Upper lobe of left lung (tissue), 6 donors: ENCODE measurements around the gene ANKRD40. TPM values are rescaled to one million over a fixed set of nuclear protein-coding genes. Genes with fewer than 3 reads are reported as not detected.

ENCODE experiments used
- ATAC-seq, 2 donors: fragments of 200-7000 bp; cut with Tn5 transposase; one replicate each; pipeline ENCODE4 v1.9.1; 2022; ENCODE audit warnings: mild to moderate bottlenecking in 2 of 2, moderate library complexity in 2 of 2; ENCODE audit not compliant: low FRiP score in 2 of 2
- DNase-seq, 2 donors: peaks; one replicate each; pipeline ENCODE4 v3.0.0-alpha.2; 2019 to 2020
- H3K27ac ChIP-seq, 4 donors: fragments of 200-600 bp; sonication (generic); one replicate each; pipeline ENCODE4 v1.5.1; 2016 to 2019
- H3K27me3 ChIP-seq, 4 donors: fragments of 200-600 bp; sonication (generic); one replicate each; pipeline ENCODE4 v1.5.1; 2017 to 2019
- H3K36me3 ChIP-seq, 4 donors: fragments of 200-600 bp; sonication (generic); one replicate each; pipeline ENCODE4 v1.5.1; 2016 to 2019
- H3K4me1 ChIP-seq, 4 donors: fragments of 200-600 bp; sonication (generic); one replicate each; pipeline ENCODE4 v1.5.1; 2018 to 2019
- H3K4me3 ChIP-seq, 4 donors: fragments of 200-600 bp; sonication (generic); one replicate each; pipeline ENCODE4 v1.5.1; 2017 to 2019; ENCODE audit warnings: mild to moderate bottlenecking in 2 of 4, moderate library complexity in 1 of 4
- H3K9me3 ChIP-seq, 4 donors: fragments of 200-600 bp; sonication (generic); one replicate each; pipeline ENCODE4 v1.5.1; 2018 to 2019
- CTCF ChIP-seq, 6 experiments: fragments of 450-650 bp in 4 of 6; fragments of 200-600 bp in 2 of 6; sonication (generic) in 2 of 6; IDR thresholded peaks; one replicate each; pipeline ENCODE4 v1.5.1; 2016 to 2019; ENCODE audit warnings: antibody characterized with exemption in 6 of 6
- EP300 ChIP-seq, 4 donors: sonication (generic); formaldehyde crosslinking; IDR thresholded peaks; one replicate each; pipeline ENCODE4 v1.5.1; 2017; ENCODE audit warnings: antibody characterized with exemption in 4 of 4, control low read depth in 2 of 4
- POLR2A ChIP-seq, 4 donors: fragments of 450-650 bp; IDR thresholded peaks; one replicate each; pipeline ENCODE4 v1.5.1; 2016 to 2017; ENCODE audit warnings: antibody characterized with exemption in 4 of 4, mild to moderate bottlenecking in 2 of 4
- POLR2AphosphoS5 ChIP-seq, 2 donors: sonication (generic); formaldehyde crosslinking; IDR thresholded peaks; one replicate each; pipeline ENCODE4 v1.5.1; 2017; ENCODE audit warnings: antibody characterized with exemption in 2 of 2
- WGBS, 2 donors: methylation state at CpG; one replicate each; pipeline ENCODE4 v1.1.5; 2017 to 2018; 5-methylcytosine and 5-hydroxymethylcytosine counted together
- total RNA-seq, 6 donors: library from RNA; depleted of rRNA in 4 of 6; stranded (reverse); fragments of >200 nt in 4 of 6; gene quantifications; one replicate each; pipeline versions ENCODE4 v1.1.0 to v1.2.1, GENCODE V29; 2016 to 2021
- donor health status: DM: no; HTN: no; CAD: no; lungs with moderate emphysema.
- donor health status: DM: no; HTN: yes; CAD: no; lungs with severe emphysema.

Gene ANKRD40
- total RNA-seq, 6 donors from 2014 or later, result 27.9 to 52.9 (median 43.7) TPM

- Histone ChIP-seq H3K36me3 (no peaks in the 10 kb centered on the region), H3K4me3 (no peak overlapping the region), H3K4me1 (peaks cover 3 to 10% (median 5%) of the 10 kb centered on the region in 4 donors), H3K9me3 (no peaks in the 10 kb centered on the region), H3K27me3 (no peaks in the 10 kb centered on the region), H3K27ac (no peak overlapping the region)
- DNase-seq, result no peak
- ATAC-seq, result no peak
- TF ChIP-seq POLR2AphosphoS5 (IDR thresholded peaks at IDR 0.05) (no peak), EP300 (IDR thresholded peaks at IDR 0.05) (no peak)
- WGBS, 2 donors, result 95% methylated on average over 5 of the region's 5 CpGs
Measured at GRCh38 chr17:50680126-50680525, 27.6 kb downstream of the ANKRD40 start.

DNA sequence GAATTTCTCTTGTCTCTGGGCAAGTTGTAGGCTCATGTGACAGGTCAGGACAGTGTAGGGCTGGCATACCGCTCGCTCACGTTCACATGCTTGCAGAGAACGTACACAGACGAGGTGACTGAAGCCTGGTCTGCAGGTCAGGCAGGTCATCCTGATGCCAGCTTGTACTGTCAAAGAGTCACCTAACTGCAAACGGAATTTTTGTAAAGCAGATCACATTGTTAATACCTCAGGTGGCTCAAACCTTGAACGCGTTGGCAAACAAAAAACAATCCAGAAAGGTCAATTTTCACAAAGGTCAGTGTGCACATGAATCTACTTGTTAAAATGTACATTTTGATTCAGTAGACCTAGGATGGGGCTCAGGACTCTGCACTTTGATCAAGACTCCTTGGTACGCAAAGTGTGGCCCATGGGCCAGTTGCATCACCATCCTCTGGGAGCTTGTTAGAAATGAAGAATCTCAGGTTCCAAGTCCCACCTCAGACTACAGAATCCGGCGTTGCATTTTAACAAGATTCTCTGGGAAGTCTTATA lies 28.6 kb downstream of the ANKRD40 start:
- TF ChIP-seq POLR2A (IDR thresholded peaks at IDR 0.05) (no peak), EP300 (IDR thresholded peaks at IDR 0.05) (no peak), CTCF (IDR thresholded peaks at IDR 0.05) (no peak), POLR2AphosphoS5 (IDR thresholded peaks at IDR 0.05) (no peak)
- H3K4me1 ChIP-seq, result peaks cover 3 to 10% (median 5%) of the 10 kb centered on the region in 4 donors
- H3K9me3 ChIP-seq, result no peaks in the 10 kb centered on the region
- no peaks in the 10 kb centered on the region for H3K27me3 ChIP-seq
- no peak for DNase-seq
- no peak for ATAC-seq
- H3K27ac ChIP-seq, result no peak overlapping the region
- H3K36me3 ChIP-seq, result no peaks in the 10 kb centered on the region
- H3K4me3 ChIP-seq, result no peak overlapping the region
- 87 to 92% methylated on average over 11 of the region's 11 CpGs for WGBS, 2 donors

- Histone ChIP-seq H3K27me3 (no peaks in the 10 kb centered on the region), H3K36me3 (no peaks in the 10 kb centered on the region), H3K4me3 (no peak overlapping the region), H3K4me1 (peaks cover 3 to 13% (median 5%) of the 10 kb centered on the region in 4 donors), H3K27ac (no peak overlapping the region), H3K9me3 (no peaks in the 10 kb centered on the region)
- WGBS, 2 donors, result 93% methylated on average over 12 of the region's 12 CpGs
- ATAC-seq (no peak), DNase-seq (no peak)
- TF ChIP-seq POLR2A (IDR thresholded peaks at IDR 0.05), result no peak
- no peak for TF ChIP-seq POLR2AphosphoS5 (IDR thresholded peaks at IDR 0.05)
- no peak for TF ChIP-seq CTCF (IDR thresholded peaks at IDR 0.05)
- TF ChIP-seq EP300 (IDR thresholded peaks at IDR 0.05), result no peak
Measured at GRCh38 chr17:50677851-50678375, 29.8 kb downstream of the ANKRD40 start.

DNA sequence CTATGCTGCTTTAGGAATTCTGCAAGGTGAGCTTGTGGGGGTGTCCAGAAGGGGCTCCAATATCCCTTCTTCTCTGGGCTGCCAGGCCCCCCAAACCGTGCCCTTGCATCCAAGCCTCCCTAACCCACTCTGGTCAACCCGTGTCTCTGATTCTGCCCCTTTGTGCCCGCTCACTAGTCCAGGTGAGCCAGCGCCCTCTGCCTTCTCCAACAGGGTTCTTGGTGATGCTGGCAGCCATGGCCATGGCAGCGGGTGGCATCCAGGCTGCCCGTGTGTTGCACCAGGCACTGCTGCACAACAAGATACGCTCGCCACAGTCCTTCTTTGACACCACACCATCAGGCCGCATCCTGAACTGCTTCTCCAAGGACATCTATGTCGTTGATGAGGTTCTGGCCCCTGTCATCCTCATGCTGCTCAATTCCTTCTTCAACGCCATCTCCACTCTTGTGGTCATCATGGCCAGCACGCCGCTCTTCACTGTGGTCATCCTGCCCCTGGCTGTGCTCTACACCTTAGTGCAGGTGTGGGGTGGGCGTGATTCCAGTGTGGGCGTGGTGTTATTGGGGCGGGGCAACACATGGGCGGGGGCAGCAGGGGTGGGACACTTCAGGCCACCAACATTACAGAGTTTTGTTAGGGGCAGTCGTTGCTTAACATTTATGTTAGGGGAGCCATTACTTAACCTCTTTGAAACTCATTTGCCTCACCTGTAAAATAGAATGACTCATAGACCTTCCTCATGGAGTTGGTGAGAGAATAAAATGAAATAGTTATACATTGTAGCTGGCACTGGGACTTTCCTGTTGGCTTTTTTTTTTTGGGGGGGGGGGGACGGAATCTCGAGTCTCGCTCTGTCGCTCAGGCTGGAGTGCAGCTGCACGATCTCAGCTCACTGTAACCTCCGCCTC lies 31.4 kb downstream of the ANKRD40 start:
- Histone ChIP-seq H3K9me3 (no peaks in the 10 kb centered on the region), H3K27ac (no peak overlapping the region), H3K4me3 (no peak overlapping the region), H3K36me3 (no peaks in the 10 kb centered on the region), H3K27me3 (no peaks in the 10 kb centered on the region), H3K4me1 (peaks cover under 1 to 12% (median 3%) of the 10 kb centered on the region in 4 donors)
- WGBS, 2 donors, result 90 to 96% methylated on average over 21 to 24 of the region's 24 CpGs
- TF ChIP-seq POLR2AphosphoS5 (IDR thresholded peaks at IDR 0.05) (no peak), EP300 (IDR thresholded peaks at IDR 0.05) (no peak), CTCF (IDR thresholded peaks at IDR 0.05) (no peak), POLR2A (IDR thresholded peaks at IDR 0.05) (no peak)
- ATAC-seq (no peak), DNase-seq (no peak)

DNA sequence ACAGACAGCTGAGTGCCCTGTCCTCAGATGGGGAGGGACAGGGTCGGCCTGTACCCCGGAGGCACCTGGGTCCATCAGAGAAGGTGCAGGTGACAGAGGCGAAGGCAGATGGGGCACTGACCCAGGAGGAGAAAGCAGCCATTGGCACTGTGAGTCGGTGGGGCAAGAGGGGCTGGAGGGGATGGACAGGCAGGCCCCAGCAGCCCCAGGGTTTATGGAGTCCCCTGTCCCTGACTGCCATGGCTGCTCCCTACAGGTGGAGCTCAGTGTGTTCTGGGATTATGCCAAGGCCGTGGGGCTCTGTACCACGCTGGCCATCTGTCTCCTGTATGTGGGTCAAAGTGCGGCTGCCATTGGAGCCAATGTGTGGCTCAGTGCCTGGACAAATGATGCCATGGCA lies 32.1 kb downstream of the ANKRD40 start:
- TF ChIP-seq CTCF (IDR thresholded peaks at IDR 0.05), result no peak
- no peak for TF ChIP-seq POLR2A (IDR thresholded peaks at IDR 0.05)
- TF ChIP-seq EP300 (IDR thresholded peaks at IDR 0.05), result no peak
- ATAC-seq (no peak), DNase-seq (no peak)
- WGBS, 2 donors, result 87 to 88% methylated on average over 5 to 7 of the region's 7 CpGs
- H3K4me3 ChIP-seq, result no peak overlapping the region
- no peaks in the 10 kb centered on the region for H3K36me3 ChIP-seq
- H3K27me3 ChIP-seq, result no peaks in the 10 kb centered on the region
- no peak overlapping the region for H3K27ac ChIP-seq
- H3K4me1 ChIP-seq, result peaks cover 0 to 12% (median 2%) of the 10 kb centered on the region in 4 donors
- no peaks in the 10 kb centered on the region for H3K9me3 ChIP-seq
